Islet precursor cell (in vitro differentiated cells): Measurements from ENCODE around the gene RUSF1.
"Not testable (repeated sequence)": the region's sequence is repeated elsewhere in the genome, so short reads cannot be mapped to it uniquely, and the experiment has no call there.

Experiments used
- DNase-seq: peaks from one replicate; pipeline ENCODE4 v3.0.0-alpha.2; 2018

Gene RUSF1

DNA sequence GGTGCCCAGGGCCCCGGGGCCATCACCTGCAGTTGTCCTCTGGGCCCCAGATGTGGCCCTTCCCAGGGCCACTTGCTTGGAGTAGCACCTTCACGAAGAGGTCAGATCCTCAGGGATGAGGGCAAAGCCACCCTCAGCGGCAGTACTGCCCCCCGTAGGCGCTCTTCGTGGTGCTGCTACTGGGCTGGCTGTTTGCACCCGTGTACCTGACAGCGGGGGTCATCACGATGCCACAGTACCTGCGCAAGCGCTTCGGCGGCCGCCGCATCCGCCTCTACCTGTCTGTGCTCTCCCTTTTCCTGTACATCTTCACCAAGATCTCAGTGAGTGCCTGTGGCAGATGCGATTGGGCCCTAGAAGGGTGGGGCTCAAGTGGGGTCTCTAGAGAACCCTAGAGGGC, 22.6 kb downstream of the RUSF1 start:
- no peak for DNase-seq

GRCh38 chr16:31484491-31485171, 23.6 kb downstream of the RUSF1 start:
- peak; percentile 74 for DNase-seq

DNA sequence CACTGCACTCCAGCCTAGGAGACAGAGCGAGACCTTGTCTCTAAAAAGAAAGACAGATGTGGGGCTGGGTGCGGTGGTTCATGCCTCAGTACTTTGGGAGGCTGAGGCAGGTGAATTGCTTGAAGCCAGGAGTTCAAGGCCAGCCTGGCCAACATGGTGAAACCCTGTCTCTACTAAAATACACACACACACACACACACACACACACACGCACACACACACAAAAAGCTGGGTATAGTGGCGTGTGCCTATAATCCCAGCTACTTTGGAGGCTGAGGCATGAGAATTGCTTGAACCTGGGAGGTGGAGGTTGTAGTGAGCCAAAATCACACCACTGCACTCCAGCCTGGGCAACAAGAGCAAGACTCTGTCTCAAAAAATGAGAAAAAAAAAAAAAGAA, 24.1 kb downstream of the RUSF1 start:
- DNase-seq = not testable (repeated sequence)

DNA sequence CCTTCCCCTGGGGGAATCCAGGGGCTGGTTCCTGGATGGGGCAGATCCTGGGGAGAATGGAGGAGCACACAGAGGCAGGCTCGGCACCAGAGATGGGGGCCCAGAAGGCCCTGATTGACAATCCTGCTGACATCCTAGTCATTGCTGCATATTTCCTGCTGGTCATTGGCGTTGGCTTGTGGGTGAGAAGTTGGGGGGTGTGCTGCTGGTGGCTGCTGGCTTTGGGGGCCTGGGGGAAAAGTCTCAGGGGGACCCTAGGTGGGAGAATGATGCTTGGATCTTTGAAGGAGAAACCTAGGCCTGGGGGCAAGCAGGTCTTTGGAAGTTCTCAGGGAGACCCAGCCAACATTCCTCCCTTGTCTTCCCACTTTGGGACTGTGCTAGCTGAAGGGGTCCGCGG, 25.1 kb downstream of the RUSF1 start, which contains the start of gene SLC5A2:
Gene SLC5A2, plus strand, starts transcription at position 43 of the 400 bp plus-strand sequence. Its CDS starts 14 bp downstream, at position 57.
- no peak for DNase-seq

GRCh38 chr16:31480851-31481536, 27.2 kb downstream of the RUSF1 start:
- no peak for DNase-seq

- no peak for DNase-seq
Measured at GRCh38 chr16:31479751-31480150, 28.4 kb downstream of the RUSF1 start.

GRCh38 chr16:31478956-31479355, 29.2 kb downstream of the RUSF1 start:
- DNase-seq = peak; percentile 66

GRCh38 chr16:31477220-31478216, 30.7 kb downstream of the RUSF1 start:
- peak; percentile 90 for DNase-seq

DNA sequence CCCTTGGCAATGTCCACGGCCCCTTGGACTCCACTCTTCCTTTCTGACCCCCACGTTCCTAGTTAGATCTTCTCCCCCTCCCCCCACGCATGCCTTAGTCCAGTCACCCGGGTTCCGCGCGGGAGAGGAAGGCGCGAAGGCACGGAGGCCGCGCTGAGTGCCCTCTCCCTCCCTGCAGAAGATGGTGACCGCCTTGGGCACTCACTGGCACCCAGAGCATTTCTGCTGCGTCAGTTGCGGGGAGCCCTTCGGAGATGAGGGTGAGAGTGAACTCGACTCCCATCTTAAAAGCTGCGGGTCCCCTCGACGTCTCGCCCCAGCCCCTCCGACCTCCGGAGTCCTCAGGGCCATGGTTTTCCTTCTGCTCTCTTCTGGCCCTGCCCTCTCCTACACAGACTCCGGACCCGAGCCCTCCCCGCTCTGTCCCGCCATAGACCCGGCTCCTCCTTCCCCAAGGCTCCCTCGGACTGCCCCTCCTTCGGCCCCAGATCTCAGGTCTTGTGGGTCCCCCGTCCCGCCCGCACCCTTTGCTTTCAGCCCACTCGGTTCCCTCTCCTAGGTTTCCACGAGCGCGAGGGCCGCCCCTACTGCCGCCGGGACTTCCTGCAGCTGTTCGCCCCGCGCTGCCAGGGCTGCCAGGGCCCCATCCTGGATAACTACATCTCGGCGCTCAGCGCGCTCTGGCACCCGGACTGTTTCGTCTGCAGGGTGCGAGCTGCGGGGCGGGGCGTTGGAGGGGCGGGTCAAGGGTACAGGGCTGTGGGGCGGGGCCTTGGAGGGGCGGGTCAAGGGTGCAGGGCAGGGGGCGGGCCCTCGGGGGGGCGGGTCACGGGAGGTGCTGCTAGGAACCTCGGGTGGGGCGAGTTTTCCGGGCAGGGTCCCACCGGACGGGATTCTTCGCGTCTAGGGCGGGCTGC, 31.6 kb downstream of the RUSF1 start:
- DNase-seq = peak; percentile 87

- no peak for DNase-seq
Measured at GRCh38 chr16:31475946-31476302, 32.3 kb downstream of the RUSF1 start.

DNA sequence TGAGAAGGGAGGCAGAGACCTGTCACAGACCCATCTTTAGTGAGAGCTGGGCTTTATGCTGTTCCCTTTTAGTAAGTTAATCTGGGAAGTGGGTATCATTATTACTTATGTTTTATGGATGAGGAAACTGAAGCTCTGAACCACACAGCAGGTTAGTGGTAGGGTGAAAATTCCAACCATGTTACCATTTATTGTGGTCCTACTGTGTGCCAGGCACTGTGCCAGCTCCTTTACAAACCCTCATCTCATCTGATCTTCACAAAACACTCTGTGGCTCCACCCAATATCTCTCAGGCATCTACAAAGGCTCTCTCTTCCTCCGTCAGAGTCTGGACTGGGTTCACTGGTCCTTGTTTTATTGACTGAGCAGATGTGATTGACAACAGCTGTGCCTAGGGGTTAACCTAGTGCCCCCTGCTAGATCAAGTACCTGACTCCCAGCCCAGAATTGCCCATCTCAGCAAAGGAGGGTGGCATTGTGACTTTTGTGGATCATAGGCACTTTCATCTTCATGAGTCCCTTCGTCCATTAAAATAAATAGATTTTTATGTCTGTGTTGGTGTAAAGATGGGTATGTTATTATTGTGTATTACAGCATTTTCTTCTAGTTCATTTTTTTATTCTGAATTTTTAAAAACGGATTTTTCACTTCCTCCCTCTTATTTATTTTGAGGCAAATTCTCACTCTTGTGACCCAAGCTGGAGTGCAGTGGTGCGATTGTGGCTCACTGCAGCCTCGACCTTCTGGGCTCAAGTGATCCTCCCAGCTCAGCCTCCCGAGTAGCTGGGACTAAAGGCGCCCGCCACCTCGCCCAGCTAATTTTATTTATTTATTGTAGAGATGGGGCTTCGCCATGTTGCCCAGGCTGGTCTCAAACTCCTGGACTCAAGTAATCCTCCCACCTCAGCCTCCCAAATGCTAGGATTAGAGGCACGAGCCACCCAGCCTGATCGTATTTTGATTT, 33.1 kb downstream of the RUSF1 start:
- no peak for DNase-seq

DNA sequence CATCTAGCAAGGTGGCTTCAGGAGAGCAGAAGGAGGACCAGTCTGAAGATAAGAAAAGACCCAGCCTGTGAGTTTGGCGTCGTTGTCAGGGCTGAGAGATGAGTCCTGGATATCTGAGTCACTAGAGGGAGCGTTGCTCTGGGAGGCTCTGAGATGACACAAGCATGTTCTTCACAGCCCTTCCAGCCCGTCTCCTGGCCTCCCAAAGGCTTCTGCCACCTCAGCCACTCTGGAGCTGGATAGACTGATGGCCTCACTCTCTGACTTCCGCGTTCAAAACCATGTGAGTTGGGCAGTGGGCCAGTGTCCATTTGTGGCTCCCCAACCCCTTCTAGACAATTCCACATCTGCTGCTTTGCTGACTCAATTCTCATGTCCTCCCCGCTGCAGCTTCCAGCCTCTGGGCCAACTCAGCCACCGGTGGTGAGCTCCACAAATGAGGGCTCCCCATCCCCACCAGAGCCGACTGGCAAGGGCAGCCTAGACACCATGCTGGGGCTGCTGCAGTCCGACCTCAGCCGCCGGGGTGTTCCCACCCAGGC, 33.9 kb downstream of the RUSF1 start:
- no peak for DNase-seq

DNA sequence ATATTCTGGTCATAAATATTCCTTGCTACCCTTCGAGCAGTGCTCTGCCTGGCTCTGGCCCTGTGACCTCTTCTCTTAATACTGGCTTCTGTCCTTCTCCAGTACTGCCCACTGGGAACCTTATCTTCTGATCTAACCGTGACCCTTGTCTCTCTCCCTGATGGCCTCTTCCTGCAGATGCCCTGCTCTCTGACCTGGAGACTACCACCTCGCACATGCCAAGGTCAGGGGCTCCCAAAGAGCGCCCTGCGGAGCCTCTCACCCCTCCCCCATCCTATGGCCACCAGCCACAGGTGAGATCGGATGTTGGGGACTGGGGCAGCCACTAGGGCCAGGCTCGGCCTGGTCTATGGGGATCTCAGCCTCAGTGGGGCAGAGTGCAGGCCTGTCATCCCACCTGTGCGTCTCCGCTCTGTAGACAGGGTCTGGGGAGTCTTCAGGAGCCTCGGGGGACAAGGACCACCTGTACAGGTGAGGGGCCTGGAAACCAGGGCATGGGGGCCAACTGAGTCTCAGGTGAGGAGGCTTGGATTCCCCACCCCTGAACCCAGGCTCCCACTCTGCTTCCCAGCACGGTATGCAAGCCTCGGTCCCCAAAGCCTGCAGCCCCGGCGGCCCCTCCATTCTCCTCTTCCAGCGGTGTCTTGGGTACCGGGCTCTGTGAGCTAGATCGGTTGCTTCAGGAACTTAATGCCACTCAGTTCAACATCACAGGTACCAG, 34.8 kb downstream of the RUSF1 start:
- DNase-seq = no peak

DNA sequence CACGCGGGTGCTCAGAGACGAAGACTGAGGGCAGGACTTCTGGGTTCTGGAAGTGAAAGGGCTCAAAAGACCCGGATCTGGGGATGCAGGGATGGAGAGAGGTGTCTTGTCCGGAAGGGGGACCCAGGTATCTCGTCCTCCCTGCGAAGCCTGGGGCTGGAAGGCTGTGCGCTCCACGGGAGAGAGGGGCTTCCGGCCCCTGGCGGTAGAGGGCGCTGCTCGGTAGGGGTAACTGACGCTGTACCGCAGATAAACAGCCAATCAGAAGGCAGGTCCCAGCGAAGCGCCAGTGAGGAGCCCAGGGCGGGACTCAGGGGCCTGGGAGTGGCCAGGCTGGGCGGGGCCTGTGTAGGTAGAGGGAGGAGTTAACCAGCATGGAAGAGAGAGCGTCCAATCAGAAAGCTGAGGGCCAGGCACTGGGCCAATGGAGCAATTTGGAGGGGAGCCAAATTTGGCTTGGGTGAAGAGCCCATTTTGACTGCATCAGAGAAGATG, 35.4 kb downstream of the RUSF1 start:
- peak; percentile 83 for DNase-seq

DNA sequence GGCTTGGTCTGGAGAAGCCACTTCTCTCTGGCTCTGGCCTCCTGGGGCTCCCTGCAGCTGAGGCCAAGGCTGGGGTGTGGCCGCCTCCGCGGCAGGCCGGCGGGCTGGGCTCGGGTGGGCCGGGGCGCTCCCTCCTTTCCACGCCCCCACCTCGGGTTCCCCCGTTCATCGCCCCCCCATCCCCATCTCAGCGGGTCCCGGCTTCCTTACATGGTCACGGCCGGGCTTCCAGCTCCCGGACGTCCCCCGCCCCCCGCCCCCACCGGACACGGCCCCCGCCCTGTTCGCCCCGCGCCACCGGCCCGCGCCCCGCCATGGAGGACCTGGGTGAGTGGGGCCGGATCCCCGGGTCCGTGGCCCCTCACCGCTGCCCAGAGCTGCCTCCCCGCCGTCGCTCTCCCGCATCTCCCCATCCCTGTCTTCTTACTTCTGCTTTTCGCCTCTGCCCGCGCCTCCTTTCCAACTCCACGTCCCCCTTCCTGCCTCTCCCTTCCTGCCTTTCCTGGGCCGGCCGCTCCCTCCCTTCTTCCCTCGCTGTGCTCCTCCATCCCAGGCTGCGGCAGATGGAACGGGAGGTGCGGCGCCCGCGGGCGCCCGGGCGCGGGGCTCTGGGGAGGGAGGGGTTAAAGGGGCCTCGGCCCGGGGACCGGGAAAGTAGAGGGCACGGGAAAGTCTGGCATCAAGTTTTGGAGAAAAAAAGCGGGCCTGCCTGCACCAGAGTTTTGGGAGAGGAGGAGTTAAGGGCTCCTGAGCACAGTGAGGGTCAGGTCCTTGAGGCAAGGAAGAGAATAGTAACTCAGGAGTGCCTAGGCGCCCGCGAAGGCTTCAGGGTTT, 36.1 kb downstream of the RUSF1 start, which contains the start of gene TGFB1I1:
Gene TGFB1I1, plus strand, starts transcription at position 278 of the 834 bp plus-strand sequence. Its CDS starts 37 bp downstream, at position 315.
- peak; percentile 74 for DNase-seq

DNA sequence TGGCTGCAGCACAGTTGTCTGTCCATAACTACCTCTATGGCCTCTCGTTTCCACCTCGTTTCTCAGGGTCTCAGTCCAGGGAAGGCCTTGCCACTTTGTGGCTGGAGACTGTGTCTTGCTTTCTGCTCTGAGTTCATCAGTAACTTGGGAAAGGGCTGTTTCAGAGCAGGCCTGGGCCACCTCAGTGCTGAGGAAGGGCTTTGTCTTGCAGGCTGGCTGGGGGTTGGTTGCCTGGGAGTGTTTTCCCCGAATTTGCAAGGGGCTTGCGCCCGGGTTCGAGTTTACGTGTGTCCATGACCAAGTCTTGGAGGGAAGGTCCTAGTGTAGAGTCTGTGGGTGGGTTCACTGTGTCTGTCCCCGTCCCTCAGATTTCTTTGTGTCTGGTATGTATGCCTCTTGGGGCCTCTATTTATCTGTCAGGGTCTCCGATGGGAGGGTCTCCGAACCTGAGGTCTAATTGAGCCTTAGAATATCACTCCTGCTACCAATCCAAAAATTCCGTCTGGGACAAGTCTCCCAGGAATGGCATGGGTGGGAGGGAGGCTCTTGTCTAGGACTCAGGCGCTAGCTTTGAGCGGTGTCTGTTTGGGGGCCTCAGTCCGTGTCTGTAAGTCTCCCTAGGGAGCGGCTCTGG, 36.8 kb downstream of the RUSF1 start:
- DNase-seq = no peak

- no peak for DNase-seq
Measured at GRCh38 chr16:31470615-31471014, 37.6 kb downstream of the RUSF1 start.

DNA sequence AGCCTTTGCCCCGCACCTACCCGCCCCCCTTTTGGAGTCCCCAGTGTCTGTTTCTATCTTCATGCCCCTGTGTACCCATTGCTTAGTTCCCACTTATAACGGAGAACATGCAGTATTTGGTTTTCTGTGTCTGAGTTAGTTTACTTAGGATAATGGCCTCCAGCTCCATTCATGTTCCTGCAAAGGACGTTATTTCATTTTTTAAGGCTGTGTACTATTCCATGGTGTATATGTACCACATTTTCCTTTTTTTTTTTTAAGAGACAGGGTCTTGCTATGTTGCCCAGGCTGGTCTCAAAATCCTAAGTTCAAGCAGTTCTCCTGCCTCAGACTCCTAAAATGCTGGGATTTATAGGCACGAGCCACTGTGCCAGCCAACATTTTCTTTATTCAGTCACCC, 40.3 kb downstream of the RUSF1 start:
- no peak for DNase-seq
